Smooth muscle cell of bladder (primary cell): ENCODE results near the gene CEP120. TPM values are rescaled to one million over a fixed set of nuclear protein-coding genes. Genes with fewer than 3 reads are reported as not detected.

Experiments
- total RNA-seq: library from RNA; depleted of rRNA; stranded (reverse); fragments of >200 nt; gene quantifications from 2 replicates; pipeline ENCODE4 v1.2.3, GENCODE V29; 2014

The CEP120 gene
- total RNA-seq: 13.6 and 16.6 TPM in 2 replicates

DNA sequence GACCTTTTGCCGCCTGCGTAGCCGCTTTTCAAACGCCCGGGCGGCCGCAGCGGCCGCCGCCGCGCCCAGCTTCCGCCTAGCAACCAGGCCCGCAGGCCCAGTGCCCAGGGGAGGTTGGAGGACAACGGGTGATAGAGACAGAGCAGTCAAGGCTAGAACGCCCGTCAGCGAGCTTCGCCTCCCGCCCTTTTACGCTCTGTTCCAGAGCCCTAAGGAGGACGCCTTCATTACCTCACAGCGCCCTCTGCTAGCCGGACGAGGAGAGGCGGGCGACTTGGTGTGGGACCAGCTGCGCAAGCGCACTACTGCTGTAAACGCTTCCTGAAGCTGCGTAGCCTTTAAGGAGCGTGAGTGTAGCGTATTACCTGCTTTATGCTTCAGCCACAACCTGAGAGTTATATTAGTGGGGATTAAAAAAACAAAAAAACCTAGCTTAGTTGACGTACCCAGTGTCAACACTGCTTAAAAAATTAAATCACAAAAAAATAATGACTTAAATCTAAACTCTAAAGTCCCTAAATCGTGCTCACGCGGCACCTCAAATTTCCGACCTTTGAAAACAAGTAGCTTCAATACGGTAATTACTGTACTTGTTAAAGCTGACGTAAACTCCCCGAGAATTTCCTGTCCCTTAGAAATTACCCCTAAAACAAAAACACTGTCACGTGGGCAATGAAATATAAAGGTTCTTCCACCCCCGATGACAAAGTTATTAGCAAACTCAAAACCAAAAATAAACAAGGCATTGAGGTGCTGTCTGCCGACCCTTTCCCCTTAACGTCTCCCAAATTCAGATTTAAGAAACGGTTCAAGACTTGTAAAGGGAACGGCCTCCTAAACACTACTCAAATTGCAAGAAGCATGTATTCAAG, at the start of gene CEP120:
Gene CEP120 (minus strand): TSS at position 126 of the 872 bp plus-strand sequence. CDS start 405 bp downstream, outside the sequence.

Other genes starting within 250 kb of the CEP120 start
- 49.8 and 60.5 TPM in 2 replicates for gene CSNK1G3, start 88.8 kb upstream of the CEP120 start, total RNA-seq